Esophagus squamous epithelium (tissue), 4 donors: ENCODE results near the gene SLAIN1.

ENCODE experiments used
- POLR2A ChIP-seq, 4 donors: fragments of 450-650 bp; IDR thresholded peaks; one replicate each; pipeline ENCODE4 v1.6.1; 2017; ENCODE audit warnings: antibody characterized with exemption in 4 of 4, mild to moderate bottlenecking in 4 of 4, moderate library complexity in 3 of 4
- TF ChIP-seq, protein P1 (sequence below), 6 experiments: fragments of 450-650 bp in 4 of 6; fragments of 200-600 bp in 2 of 6; sonication (generic) in 2 of 6; IDR thresholded peaks; one replicate each; pipeline ENCODE4 v1.5.1; 2016 to 2019; ENCODE audit warnings: antibody characterized with exemption in 6 of 6, mild to moderate bottlenecking in 4 of 6, moderate library complexity in 4 of 6

DNA sequence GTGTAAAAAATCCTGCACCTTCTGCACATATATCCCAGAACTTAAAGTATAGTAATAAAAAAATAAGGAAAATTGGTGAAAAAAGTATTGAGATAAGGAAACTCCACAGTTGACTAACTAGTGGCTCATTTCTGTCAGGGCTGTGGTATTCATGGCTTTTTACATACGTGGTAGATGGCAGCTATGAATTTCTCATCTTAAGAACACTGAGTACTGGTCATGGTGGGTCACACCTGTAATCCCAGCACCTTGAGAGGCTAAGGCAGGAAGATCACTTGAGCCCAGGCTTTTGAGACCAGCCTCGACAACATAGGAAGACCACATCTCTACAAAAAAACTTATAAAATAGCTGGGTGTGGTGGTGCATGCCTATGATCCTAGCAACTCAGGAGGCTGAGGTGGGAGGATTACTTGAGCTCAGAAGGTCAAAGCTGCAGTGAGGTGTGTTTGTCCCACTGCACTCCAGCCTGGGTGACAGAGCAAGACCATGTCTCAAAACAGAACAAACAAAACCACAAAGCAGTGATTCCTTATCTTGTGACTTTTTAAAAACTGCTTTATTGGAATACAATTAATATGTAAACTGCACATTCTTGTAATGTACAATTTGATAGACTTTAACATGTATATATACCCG, 16.8 kb downstream of the SLAIN1 start:
- TF ChIP-seq POLR2A (IDR thresholded peaks at IDR 0.05): no peak
- TF ChIP-seq, protein P1, sequence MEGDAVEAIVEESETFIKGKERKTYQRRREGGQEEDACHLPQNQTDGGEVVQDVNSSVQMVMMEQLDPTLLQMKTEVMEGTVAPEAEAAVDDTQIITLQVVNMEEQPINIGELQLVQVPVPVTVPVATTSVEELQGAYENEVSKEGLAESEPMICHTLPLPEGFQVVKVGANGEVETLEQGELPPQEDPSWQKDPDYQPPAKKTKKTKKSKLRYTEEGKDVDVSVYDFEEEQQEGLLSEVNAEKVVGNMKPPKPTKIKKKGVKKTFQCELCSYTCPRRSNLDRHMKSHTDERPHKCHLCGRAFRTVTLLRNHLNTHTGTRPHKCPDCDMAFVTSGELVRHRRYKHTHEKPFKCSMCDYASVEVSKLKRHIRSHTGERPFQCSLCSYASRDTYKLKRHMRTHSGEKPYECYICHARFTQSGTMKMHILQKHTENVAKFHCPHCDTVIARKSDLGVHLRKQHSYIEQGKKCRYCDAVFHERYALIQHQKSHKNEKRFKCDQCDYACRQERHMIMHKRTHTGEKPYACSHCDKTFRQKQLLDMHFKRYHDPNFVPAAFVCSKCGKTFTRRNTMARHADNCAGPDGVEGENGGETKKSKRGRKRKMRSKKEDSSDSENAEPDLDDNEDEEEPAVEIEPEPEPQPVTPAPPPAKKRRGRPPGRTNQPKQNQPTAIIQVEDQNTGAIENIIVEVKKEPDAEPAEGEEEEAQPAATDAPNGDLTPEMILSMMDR (IDR thresholded peaks at IDR 0.05): no peak
